Ovary (tissue), 3 donors: Measurements from ENCODE around the gene PYURF.

ENCODE experiments used
- EP300 ChIP-seq: sonication (generic); formaldehyde crosslinking; IDR thresholded peaks from one replicate; pipeline ENCODE4 v1.6.1; 2017; ENCODE audit warnings: antibody characterized with exemption
- POLR2A ChIP-seq: fragments of 450-650 bp; IDR thresholded peaks from one replicate; pipeline ENCODE4 v1.6.1; 2017; ENCODE audit warnings: antibody characterized with exemption, mild to moderate bottlenecking, moderate library complexity
- TF ChIP-seq, protein P1 (sequence below), 3 donors: fragments of 450-650 bp in 2 of 3; fragments of 200-600 bp in 1 of 3; IDR thresholded peaks; one replicate each; pipeline versions ENCODE4 v1.5.1 to v1.8.0; 2016 to 2022; ENCODE audit warnings: antibody characterized with exemption in 3 of 3, mild to moderate bottlenecking in 1 of 3
- donor health status: DM: no; HTN: no; CAD: no.

DNA sequence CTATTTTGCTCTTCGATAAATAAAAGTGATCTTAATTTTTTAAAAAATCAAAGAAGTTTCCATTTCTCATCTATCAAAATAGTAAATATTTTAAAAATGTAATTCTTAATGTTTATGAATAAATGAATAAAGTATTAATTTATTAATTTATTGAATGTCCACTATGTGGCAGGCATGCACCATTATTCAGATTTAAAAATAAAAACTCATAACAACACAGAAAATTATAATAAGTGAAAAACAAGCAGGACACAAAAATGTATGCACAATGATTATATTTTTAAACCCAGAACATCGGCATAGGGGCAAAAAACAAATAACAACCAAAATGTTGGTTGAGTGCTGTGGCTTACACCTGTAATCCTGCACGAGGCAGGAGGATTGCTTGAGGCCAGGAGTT lies 5.3 kb upstream of the PYURF start:
- TF ChIP-seq, protein P1, sequence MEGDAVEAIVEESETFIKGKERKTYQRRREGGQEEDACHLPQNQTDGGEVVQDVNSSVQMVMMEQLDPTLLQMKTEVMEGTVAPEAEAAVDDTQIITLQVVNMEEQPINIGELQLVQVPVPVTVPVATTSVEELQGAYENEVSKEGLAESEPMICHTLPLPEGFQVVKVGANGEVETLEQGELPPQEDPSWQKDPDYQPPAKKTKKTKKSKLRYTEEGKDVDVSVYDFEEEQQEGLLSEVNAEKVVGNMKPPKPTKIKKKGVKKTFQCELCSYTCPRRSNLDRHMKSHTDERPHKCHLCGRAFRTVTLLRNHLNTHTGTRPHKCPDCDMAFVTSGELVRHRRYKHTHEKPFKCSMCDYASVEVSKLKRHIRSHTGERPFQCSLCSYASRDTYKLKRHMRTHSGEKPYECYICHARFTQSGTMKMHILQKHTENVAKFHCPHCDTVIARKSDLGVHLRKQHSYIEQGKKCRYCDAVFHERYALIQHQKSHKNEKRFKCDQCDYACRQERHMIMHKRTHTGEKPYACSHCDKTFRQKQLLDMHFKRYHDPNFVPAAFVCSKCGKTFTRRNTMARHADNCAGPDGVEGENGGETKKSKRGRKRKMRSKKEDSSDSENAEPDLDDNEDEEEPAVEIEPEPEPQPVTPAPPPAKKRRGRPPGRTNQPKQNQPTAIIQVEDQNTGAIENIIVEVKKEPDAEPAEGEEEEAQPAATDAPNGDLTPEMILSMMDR (IDR thresholded peaks at IDR 0.05), result no peak
- TF ChIP-seq EP300 (no peak), POLR2A (no peak)
